ENCODE results near the gene C16orf87.

The C16orf87 gene

GRCh38 chr16:46850619-46851555 is 19.9 kb upstream of the C16orf87 start:
- peak; percentile 45 for DNase-seq (ENCODE audit: low spot score)

GRCh38 chr16:46848768-46849764 is 18.1 kb upstream of the C16orf87 start:
- DNase-seq (ENCODE audit: low spot score) = no peak
- no peak for TF ChIP-seq CTCF (IDR thresholded peaks at IDR 0.05; ENCODE audit: extremely low read depth, missing control alignments)

More at GRCh38 chr16:46850619-46851555, 19.9 kb upstream of the C16orf87 start:
- TF ChIP-seq CTCF (IDR thresholded peaks at IDR 0.05; ENCODE audit: extremely low read depth, missing control alignments) = no peak

GRCh38 chr16:46845952-46846351 is 15.0 kb upstream of the C16orf87 start:
- TF ChIP-seq CTCF (IDR thresholded peaks at IDR 0.05; ENCODE audit: extremely low read depth, missing control alignments) = no peak

DNA sequence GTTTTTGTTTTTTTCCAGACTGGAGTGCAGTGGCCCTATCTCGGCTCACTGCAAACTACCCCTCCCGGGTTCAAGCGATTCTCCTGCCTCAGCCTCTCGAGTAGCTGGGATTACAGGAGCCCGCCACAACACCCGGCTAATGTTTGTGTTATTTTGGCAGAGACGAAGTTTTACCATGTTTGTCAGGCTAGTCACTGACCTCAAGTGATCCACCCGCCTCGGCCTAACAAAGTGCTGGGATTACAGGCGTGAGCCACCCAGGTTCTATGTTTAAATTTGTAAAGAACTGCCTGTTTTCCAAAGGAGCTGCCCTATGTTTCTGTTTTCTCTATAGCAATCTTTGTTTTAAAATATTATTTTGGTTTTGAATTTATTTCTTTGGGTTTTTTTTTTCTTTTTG is 13.8 kb upstream of the C16orf87 start:
- TF ChIP-seq CTCF (IDR thresholded peaks at IDR 0.05; ENCODE audit: extremely low read depth, missing control alignments) = no peak
- DNase-seq (ENCODE audit: low spot score) = no peak

More at GRCh38 chr16:46845952-46846351, 15.0 kb upstream of the C16orf87 start:
- DNase-seq (ENCODE audit: low spot score) = no peak

- no peak for DNase-seq (ENCODE audit: low spot score)
- no peak for TF ChIP-seq CTCF (IDR thresholded peaks at IDR 0.05; ENCODE audit: extremely low read depth, missing control alignments)
Measured at GRCh38 chr16:46843898-46844642, 13.1 kb upstream of the C16orf87 start.

- no peak for DNase-seq (ENCODE audit: low spot score)
- no peak for TF ChIP-seq CTCF (IDR thresholded peaks at IDR 0.05; ENCODE audit: extremely low read depth, missing control alignments)
Measured at GRCh38 chr16:46842192-46842895, 11.4 kb upstream of the C16orf87 start.
